Upper lobe of left lung (tissue), 4 donors: Measurements from ENCODE around the gene CIAO2B.

Experiments
- POLR2AphosphoS5 ChIP-seq, 2 donors: sonication (generic); formaldehyde crosslinking; IDR thresholded peaks; one replicate each; pipeline ENCODE4 v1.5.1; 2017; ENCODE audit warnings: antibody characterized with exemption in 2 of 2
- TF ChIP-seq, protein P1 (sequence below), 6 experiments: fragments of 450-650 bp in 4 of 6; fragments of 200-600 bp in 2 of 6; sonication (generic) in 2 of 6; IDR thresholded peaks; one replicate each; pipeline ENCODE4 v1.5.1; 2016 to 2019; ENCODE audit warnings: antibody characterized with exemption in 6 of 6

DNA sequence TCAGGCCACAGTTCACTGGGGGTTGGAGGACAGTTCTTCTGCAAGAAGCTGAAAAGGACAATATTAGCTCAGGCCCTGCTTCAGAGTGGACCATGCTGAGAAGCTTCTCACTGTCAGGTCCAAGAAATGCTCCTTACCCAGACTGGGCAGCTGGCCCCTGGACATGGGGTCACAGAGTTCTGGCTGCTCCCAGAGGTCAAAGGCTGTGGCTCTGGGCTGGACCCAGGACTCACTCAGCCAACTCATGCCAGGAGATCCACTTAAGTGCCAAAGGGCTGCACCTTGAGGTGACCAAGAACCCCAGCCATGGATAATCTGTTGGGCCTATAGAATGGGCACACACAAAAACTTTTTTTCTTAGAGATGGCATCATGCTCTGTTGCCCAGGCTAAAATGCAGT, 5.2 kb upstream of the CIAO2B start:
- no peak for TF ChIP-seq POLR2AphosphoS5 (IDR thresholded peaks at IDR 0.05)
- TF ChIP-seq, protein P1, sequence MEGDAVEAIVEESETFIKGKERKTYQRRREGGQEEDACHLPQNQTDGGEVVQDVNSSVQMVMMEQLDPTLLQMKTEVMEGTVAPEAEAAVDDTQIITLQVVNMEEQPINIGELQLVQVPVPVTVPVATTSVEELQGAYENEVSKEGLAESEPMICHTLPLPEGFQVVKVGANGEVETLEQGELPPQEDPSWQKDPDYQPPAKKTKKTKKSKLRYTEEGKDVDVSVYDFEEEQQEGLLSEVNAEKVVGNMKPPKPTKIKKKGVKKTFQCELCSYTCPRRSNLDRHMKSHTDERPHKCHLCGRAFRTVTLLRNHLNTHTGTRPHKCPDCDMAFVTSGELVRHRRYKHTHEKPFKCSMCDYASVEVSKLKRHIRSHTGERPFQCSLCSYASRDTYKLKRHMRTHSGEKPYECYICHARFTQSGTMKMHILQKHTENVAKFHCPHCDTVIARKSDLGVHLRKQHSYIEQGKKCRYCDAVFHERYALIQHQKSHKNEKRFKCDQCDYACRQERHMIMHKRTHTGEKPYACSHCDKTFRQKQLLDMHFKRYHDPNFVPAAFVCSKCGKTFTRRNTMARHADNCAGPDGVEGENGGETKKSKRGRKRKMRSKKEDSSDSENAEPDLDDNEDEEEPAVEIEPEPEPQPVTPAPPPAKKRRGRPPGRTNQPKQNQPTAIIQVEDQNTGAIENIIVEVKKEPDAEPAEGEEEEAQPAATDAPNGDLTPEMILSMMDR (IDR thresholded peaks at IDR 0.05) = no peak
